CMK (cell line): ENCODE data around the gene GNAI2.
"Not testable (repeated sequence)": the region's sequence is repeated elsewhere in the genome, so short reads cannot be mapped to it uniquely, and the experiment has no call there.

ENCODE experiments used
- DNase-seq: peaks from one replicate; pipeline ENCODE4 v3.0.0-alpha.2; 2010; ENCODE audit warnings: low read depth

GNAI2 gene

GRCh38 chr3:50204804-50205412 lies 31.1 kb upstream of the GNAI2 start, which contains the start of gene SLC38A3:
SLC38A3 (plus strand) TSS chr3:50205271; CDS start chr3:50214200, 8,929 bp downstream.
- DNase-seq = no peak

GRCh38 chr3:50205413-50206276 lies 30.4 kb upstream of the GNAI2 start:
- no peak for DNase-seq

DNA sequence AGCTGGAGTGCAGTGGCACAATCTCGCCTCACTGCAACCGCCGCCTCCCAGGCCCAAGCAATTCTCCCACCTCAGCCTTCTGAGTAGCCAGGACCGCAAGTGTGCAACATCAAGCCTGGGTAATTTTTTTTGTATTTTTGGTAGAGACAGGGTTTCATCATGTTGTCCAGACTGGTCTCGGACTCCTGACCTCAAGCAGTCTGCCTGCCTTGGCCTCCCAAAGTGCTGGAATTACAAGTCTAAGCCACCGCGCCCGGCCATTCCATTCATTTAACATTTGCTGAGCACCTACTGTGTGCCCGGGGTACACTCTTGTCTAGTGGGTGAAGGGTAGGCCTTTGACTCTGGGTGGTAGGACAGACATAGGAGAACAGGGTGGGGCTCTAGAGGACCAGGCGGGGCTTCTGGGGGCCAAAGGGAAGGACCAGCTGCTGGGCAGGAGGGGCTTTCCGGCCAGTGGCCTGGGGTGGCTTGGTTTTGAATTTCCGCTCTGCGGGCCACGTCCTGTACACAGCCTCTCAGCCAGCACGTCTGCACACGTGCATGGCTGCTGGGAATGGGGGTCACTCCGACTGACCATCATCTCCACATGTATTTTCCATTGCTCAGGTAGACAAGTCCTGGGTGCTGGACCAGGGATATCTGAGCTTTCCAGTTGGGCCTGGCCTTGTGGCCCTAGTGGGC lies 28.5 kb upstream of the GNAI2 start:
- no peak for DNase-seq

GRCh38 chr3:50208677-50209344 lies 27.2 kb upstream of the GNAI2 start:
- DNase-seq = no peak

DNA sequence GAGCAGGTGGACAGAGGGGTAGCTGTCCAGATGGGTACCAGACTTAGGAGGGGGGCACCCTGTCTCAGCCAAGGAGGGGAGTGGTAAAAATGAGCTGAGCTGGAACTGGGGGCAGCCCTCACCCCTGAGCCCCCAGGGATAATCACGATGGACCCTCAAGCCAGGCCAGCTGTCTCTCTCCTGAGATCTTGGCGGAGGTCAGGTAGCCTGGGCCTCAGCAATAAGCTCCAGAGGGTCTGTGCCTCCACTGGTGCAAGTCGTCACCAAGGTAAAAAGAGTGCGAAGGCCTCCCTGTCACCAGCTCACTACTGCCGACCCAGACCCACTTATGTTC lies 25.9 kb upstream of the GNAI2 start:
- no peak for DNase-seq

DNA sequence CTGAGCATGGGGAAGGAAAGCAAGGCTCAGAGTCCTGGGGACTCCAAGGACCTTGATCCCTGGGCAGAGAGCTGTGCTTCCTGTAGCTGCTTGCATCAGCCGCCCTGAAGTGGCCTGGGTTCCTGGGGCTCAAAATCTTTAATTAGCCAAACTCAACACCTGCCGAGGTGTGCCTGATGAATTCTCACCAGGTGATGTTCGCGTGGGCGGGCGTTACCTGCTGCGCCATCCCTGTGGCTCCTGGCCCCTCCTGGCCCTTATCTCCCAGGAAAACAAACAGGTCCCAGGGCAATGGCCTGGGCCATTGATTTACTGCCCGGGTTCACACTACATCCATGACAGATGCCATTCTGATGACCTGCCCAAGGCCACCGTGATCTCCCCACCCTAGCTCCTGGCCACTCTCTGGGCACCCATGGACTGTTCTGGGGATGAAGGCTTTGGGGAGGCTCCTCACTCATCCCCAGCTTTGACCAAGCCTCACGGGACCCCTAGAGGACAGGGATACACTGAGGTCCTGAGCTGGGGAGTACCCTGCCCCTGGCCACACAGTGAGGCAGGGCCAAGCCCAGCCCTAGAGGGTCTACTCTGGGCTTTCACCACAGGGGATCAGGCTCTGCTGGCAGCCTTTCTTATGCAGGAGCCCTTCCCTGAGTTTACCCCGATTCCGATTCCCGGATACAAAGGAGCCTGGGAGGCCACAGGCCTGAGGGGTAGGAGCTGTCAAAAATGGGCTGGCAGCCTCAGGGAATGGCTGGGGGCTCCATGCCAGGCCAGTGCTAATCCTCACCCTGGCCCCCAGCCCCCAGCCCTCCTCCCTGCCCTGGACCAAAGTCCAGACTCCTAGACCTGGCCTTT lies 25.3 kb upstream of the GNAI2 start:
- DNase-seq = no peak

GRCh38 chr3:50211368-50211717 lies 24.7 kb upstream of the GNAI2 start:
- not testable (repeated sequence) for DNase-seq

- DNase-seq = no peak
Measured at GRCh38 chr3:50211930-50212329, 24.1 kb upstream of the GNAI2 start.

DNA sequence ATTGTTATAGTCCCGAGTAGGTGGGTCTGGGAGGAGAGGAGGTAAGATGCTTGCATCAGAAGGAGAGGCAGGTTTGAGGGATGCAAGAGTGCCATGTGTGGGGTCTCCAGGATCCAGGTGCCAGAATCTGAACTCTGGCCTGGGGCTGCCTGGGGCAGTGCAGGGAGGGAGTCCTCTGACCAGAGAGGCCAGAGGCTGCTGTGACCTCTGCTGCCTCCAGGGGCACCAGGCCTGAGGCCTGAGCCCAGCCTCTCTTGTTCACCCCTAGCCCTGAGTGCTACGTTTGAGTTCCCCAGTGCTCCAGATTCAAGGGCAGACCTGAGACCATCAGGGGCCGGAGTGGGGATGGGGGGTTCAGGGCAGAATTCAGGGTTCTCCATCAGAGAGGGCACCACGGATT lies 23.5 kb upstream of the GNAI2 start:
- no peak for DNase-seq

DNA sequence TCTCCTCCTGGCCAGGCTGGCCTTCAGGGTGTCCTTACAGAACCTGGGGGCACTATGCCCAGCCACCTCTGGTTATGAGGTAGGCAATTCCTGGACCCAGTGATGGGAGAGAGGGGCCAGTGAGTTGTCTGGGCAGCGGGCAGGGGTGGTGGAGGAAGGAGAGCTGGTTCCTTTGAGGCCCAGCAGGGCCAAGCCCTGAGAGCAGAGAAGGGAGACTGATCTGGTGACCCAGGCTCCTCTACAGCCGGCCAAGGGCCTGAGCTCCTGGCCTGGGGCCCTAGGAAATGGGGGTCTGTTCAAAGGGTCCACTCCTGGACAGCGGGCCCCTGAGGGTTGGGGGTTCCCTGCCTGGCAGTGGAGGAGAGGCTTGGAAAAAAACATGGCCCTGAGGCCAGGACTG lies 23.0 kb upstream of the GNAI2 start:
- no peak for DNase-seq

DNA sequence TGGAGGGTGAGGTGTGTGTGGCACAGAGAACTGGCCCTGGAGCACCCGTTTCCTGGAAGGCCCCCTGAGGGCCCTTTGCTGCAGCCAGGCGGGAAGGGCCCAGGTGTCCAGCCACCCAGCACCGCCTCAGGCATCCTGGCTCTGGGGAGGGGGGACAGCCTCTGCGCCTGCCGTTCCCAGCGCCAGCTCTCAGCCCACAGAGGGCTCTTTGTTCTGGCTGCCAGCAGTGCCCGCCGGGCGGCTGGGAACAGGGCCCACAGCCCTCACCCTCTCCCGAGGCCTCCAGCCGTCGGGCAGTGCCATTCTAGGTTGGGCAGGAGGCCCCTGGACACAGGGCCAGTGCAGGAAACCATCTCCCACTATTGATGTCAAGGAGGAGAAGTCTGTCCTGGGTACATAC lies 22.6 kb upstream of the GNAI2 start:
- DNase-seq = no peak

GRCh38 chr3:50214824-50215223 lies 21.2 kb upstream of the GNAI2 start:
- DNase-seq = no peak

DNA sequence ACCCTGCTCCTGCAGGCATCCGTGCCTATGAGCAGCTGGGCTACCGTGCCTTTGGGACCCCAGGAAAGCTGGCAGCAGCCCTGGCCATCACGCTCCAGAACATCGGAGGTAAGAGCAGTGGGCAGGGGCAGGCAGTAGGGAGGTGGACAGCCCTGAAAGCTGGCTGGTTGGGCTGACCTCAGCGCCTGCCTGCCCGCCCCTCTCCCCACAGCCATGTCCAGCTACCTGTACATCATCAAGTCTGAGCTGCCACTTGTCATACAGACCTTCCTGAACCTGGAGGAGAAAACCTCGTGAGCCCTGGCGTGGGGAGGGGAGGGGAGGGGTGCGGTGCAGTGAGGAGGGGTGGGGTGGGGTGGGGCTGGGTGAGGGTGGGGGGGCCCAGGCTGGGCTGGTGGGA lies 20.5 kb upstream of the GNAI2 start:
- DNase-seq = no peak

- DNase-seq = no peak
Measured at GRCh38 chr3:50217681-50218080, 18.3 kb upstream of the GNAI2 start.

- no peak for DNase-seq
Measured at GRCh38 chr3:50218448-50218847, 17.6 kb upstream of the GNAI2 start.

DNA sequence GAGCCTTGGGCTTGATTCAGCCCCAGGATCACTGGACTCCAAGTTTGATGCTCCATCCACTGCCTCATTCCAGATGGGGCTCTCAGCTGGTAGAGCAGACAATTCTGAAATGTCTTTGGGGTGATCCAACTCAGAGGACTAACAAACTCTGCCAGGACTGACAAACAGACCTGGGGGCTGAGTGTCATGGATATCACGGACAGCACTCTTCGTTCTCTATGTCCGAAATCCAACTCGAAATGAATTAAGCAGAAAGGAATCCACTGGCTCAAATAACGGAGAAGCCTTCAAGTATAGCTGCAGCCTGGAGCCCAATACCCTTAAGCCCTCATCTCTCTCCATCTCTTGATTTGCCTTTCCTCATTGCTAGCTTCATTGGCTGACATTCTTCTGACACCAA lies 16.7 kb upstream of the GNAI2 start:
- DNase-seq = no peak

GRCh38 chr3:50220109-50220508 lies 15.9 kb upstream of the GNAI2 start:
- no peak for DNase-seq

DNA sequence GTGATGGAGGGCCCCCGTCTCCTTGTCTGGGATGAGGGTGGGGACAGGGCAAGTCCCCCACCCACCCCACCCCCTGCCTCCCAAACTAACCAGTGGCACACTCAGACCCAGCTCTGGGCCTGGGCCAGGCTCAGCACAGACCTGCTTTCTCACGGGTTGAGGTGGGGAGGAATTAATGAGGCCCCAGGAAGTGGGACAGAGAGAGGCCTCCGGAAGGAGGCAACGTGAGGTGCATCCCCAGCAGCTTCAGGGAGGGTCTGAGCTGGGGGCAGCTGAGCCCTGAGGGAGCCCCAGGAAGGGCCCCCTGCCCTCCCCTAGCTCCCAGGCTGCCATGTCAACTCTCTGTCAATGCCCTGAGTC lies 15.0 kb upstream of the GNAI2 start:
- DNase-seq = no peak

DNA sequence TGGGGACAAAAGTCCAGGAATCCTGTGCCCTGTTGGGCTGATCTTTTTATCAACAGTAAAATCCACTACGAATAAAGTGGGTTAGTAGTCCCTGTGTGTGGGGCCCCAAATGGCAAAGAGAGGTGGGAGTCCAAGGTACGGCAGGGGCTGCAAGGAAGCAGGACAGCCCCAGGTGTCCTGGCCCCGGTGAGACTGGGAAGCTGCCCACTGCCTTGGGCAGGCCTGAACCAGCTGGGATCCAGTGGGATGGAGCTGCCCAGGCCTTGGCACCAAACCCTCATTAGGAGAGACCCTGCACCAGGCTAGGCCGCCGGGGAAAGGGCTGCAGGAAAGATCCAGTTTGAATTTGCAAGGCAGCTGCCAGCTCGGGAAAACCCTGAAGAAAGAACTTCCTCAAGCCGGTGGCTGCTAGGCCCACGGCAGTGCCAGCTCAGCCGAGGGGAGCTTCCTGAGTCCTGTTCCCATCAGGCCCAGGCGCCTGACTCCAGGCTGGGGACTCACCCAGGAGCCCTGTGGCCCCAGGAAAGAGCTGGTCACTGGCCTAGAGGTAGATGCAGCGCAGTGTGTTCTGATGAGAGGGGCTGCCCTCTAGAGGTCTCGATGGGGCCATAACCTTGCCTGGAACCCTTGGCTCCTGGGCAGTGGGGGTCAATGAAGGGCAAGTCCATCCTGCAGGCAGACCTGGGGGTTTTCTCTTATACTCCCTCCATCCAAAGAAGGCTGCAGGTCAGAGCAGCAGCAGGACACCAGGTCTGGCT lies 14.4 kb upstream of the GNAI2 start:
- DNase-seq = no peak

GRCh38 chr3:50222169-50222528 lies 13.9 kb upstream of the GNAI2 start:
- no peak for DNase-seq

DNA sequence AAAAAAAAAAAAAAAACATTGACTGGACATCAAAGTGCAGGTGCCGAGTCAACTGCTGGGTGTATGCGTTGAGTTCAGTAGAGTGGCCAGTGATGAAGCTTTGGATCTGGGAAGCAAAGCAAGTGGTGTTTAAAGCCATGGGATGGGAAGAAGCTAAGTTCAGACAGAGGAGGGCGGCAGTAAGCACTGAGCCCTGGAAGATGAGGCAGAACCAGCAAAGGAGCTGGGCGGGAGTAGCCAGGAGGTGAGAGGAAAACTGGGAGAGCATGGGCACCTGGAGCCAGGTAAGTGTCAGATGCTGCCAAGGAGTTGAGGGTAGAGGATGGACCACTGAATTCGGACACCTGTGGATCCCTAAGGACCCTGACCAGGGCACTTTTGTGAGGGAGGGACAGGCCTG lies 11.4 kb upstream of the GNAI2 start:
- DNase-seq = no peak
